Left lobe of liver (tissue), 2 donors: Measurements from ENCODE around the gene RGS1. TPM values are rescaled to one million over a fixed set of nuclear protein-coding genes. Genes with fewer than 3 reads are reported as not detected.

Experiments used
- ATAC-seq: fragments of 200-7000 bp; cut with Tn5 transposase; one replicate; pipeline ENCODE4 v1.9.1; 2020; ENCODE audit warnings: mild to moderate bottlenecking, moderate library complexity
- DNase-seq: peaks from one replicate; pipeline ENCODE4 v3.0.0-alpha.2; 2020; ENCODE audit warnings: low spot score
- total RNA-seq: library from RNA; stranded (reverse); gene quantifications from one replicate; pipeline ENCODE4 v1.2.1, GENCODE V29; 2021
- donor health status: DM: no; HTN: no; CAD: no; lungs with moderate emphysema.
- donor health status: DM: no; HTN: yes; CAD: no.

Gene RGS1
- total RNA-seq, 1 donor from 2014 or later = 3.1 TPM

DNA sequence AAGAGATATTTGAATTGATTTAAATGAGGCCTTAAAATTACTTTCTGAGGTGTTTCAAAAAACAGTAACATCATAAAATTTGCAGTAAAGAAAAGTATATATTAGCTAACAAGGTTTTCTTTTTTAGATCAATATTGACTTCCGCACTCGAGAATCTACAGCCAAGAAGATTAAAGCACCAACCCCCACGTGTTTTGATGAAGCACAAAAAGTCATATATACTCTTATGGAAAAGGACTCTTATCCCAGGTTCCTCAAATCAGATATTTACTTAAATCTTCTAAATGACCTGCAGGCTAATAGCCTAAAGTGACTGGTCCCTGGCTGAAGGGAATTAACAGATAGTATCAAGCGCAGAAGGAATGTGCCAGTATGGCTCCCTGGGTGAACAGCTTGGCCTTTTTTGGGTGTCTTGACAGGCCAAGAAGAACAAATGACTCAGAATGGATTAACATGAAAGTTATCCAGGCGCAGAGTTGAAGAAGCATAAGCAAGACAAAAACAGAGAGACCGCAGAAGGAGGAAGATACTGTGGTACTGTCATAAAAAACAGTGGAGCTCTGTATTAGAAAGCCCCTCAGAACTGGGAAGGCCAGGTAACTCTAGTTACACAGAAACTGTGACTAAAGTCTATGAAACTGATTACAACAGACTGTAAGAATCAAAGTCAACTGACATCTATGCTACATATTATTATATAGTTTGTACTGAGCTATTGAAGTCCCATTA, 3.6 kb downstream of the RGS1 start:
- no peak for DNase-seq
- no peak for ATAC-seq

DNA sequence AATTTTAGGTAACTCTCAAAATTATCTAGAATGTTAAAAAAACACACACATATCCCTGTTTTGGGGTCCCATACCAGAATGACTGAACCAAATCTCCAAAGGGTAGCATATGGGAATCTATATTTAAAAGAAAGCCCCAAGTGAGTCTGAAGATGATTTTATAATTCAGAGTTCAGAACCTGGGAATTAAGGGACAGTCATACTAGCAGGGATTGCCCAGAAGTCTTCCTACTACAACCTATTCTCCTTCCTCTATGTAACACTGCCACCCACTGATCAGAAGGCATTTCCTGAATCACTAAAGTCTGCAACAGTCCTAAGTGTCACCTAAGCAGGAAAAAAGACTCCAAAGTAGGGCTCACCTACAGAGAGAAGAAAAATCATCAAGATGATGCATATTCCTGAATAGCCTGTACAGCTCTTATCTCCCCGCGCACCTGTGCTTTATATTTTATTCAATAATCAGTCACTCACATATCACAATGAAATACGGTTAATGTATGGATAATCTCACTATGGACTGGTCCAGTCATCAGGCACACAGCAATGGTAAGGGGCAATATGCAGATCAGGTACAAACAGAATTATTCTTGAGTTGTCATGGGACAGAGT, 4.9 kb downstream of the RGS1 start:
- peak; percentile 86 for ATAC-seq
- DNase-seq = no peak

DNA sequence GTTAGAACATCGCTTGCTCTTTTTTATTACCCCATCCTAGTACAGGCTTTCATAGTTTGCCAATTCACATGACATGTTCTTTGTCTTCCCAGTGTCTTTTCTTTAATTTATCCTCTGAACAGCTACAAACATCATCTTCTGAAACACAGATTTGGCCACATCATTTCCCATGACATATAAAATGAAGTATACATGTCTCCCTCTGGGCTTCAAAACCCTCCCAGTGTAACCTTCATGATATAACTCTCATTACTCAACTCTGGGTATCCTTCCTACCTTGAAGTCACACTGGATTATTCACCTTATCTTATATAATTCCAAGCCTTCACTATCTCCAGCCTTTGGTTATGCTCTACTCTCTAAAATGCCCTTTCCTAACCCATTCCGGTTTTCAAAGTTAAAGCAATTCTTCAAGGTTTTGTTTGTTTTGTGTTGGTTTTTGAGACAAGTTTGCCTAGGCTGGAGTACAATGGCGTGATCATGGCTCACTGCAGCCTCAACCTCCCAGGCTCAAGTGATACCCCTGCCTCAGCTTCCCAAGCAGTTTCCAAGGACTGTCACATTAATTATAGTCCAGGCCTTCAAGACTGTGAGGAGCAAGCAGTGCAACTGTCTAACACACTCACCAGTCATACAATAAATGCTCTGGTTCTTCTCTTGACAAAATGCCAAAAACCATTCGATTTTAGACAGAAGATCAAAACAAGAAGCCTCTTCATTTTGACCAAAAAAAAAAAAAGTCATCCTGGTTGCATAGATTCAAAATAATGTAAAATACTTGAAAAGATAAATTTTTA, 5.8 kb downstream of the RGS1 start:
- ATAC-seq (no peak), DNase-seq (no peak)

GRCh38 chr1:192584866-192585265, 9.3 kb downstream of the RGS1 start:
- ATAC-seq = no peak
- no peak for DNase-seq

GRCh38 chr1:192587386-192588266, 12.1 kb downstream of the RGS1 start:
- no peak for ATAC-seq
- no peak for DNase-seq

DNA sequence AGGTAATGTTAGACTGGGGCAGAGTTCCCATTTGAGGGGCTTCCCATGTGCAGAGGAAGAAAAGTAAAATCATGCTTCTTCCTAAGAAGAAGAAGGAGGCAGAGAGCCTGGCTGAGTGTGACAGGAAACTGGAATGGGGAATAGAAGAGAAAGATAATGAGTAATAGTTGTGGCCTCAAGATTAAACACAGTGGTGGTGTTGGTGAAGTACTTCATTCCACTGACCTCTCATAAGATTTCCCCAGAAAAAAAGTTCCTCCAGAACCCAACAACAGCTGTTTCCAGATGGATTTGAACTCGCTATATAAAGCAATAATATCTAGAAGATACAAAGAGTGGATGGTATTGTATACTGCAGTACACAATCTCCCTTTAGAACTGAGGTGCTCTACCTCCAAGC, 13.0 kb downstream of the RGS1 start:
- DNase-seq (no peak), ATAC-seq (no peak)

- DNase-seq = no peak
Measured at GRCh38 chr1:192589813-192590212, 14.2 kb downstream of the RGS1 start.

GRCh38 chr1:192592517-192592916, 16.9 kb downstream of the RGS1 start:
- DNase-seq (no peak), ATAC-seq (no peak)

More at GRCh38 chr1:192589813-192590212, 14.2 kb downstream of the RGS1 start:
- ATAC-seq = no peak

- ATAC-seq = no peak
- DNase-seq = no peak
Measured at GRCh38 chr1:192592981-192593708, 17.6 kb downstream of the RGS1 start.

GRCh38 chr1:192595299-192595698, 19.7 kb downstream of the RGS1 start:
- DNase-seq (no peak), ATAC-seq (no peak)

DNA sequence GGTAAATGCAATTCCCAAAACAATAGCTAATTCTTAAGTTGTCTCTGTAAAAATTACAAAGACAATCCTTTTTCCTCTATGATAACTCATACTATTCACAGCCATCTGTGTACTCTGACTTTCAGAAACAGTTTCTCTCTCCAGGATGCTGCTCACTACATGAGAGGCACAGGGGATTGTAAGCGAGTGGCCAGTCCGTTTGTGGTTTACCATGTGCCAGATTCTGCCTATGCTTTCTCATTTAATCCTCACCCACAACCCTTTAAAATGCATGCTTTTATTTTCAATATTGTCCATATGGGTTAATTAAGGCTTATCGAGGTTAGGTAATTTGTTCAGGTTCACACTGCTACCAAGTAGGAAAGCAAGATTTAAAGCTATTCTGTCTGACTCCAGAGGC, 23.0 kb downstream of the RGS1 start:
- DNase-seq = no peak
- no peak for ATAC-seq

GRCh38 chr1:192600275-192600674, 24.7 kb downstream of the RGS1 start:
- DNase-seq (no peak), ATAC-seq (no peak)

DNA sequence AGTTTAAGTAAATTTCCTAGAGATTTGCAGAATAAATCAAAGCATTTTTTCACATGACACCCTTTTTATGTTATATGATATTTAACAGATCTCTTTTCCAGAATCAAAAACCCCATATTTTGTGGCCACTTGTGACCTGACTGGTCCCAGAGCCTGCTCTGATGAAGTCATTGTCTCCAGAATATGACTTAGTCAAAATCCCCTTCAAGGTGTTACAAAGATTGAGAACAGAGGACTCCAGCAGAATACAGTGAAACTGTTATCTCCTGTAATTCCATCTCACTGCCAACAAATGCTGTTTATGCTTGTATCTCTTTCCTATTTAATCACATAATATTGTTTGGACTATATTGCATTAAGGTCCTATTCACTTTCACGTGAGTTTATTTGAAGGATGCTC, 25.6 kb downstream of the RGS1 start:
- DNase-seq (no peak), ATAC-seq (no peak)

DNA sequence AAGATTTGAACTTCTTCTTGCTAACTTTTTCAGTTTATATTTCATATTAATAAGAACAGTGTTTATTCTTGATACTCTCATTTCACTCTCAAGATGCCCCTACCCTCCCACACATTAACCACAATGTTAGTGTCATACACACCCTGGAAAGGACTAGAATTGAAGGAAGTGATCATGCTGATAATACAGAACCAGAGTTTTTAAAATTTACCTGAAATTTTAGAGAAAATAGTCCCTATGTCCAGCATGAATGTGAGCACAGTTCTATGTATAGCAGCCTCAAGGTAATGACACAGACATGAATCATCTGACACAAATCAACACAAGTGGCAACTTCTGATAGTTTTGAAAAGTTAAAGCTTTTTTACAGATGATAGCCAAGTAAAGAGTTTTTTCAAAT, 26.0 kb downstream of the RGS1 start:
- DNase-seq (no peak), ATAC-seq (no peak)

GRCh38 chr1:192602757-192603156, 27.2 kb downstream of the RGS1 start:
- DNase-seq (no peak), ATAC-seq (no peak)

DNA sequence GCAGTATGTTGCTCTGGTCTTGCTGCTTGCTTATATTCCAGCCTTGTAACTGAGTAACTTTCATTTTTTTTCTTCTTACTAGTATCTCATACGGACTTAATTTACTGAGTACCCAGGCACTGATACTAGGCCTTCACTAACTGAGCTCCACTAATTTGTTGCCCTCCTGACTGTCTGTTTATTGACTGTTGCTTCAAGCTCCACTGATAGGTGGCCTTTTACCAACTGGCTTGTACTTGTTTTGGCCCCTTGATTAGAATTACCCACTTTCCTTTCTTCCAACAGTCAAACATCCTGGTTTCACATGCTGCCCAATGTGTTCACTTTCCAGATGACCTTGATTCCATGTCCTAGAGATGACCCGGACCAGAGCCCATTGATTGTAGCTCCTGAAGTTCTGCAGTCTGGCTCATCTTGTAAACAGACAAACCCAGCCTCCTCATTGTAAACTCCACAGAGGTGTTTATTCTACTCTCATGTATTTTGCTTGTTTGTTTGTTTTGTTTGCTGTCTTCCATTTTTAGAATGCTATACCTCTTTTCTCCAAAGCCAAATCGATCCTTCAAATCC, 27.7 kb downstream of the RGS1 start:
- no peak for DNase-seq
- ATAC-seq = peak; percentile 73

DNA sequence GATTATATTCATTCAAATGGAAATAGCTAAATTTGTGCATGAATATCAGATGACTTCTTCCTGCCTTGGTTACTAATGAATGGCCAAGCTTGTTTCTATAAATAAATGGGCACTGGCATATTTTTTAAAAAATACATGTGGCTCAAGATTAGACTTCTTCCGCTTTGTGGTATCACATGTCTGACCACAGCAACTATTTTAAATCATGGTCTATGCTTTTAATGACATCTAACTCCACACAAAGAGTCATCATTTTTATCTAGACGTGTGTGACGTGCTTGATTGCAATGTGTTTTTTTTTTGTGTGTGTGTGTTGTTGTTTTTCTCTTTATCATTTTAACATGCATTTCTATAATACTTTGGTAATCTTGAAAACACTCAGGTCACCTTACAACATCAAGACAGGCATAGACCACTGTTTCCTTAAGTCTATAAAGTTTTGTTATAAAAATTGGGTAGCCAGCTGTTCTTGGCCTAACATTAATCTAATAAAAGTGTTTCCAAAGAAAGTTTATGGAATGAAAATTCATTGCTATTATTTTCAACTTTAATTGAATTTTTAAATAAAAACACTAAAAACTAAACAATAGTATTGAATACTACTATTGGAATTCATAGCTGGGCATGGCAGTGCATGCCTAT, 29.5 kb downstream of the RGS1 start:
- DNase-seq (no peak), ATAC-seq (no peak)

DNA sequence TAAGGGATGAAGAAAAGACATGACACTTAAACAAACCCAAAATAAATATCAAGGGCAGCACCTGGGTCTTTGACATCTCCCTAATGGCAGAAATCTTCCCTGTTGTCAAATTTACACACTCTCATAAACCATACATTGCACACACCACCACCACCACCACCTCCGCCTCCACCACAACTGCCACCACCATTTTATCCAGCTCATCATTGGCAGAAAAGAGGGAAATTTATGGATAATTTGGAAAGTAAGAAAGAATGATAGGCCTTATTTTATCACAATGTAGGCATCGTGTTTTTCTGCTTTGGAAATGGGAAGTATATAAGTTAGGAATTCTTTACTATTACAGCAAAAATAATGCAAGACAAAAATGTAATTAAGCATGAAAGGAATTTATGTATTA, 33.1 kb downstream of the RGS1 start:
- ATAC-seq (no peak), DNase-seq (no peak)
